Measurements from ENCODE around the gene RPUSD3. TPM values are rescaled to one million over a fixed set of nuclear protein-coding genes. Genes with fewer than 3 reads are reported as not detected.
A peak's percentile ranks its signal among the peaks of the same experiment; 100 is the strongest.

RPUSD3 gene
- total and polyA plus RNA-seq, 9 of the 15 experiments (the other 6 are each of a cell fraction or from before 2014, with no cell fraction given) = 13.8 to 99.0 (median 59.3) TPM

- TF ChIP-seq, protein P1, sequence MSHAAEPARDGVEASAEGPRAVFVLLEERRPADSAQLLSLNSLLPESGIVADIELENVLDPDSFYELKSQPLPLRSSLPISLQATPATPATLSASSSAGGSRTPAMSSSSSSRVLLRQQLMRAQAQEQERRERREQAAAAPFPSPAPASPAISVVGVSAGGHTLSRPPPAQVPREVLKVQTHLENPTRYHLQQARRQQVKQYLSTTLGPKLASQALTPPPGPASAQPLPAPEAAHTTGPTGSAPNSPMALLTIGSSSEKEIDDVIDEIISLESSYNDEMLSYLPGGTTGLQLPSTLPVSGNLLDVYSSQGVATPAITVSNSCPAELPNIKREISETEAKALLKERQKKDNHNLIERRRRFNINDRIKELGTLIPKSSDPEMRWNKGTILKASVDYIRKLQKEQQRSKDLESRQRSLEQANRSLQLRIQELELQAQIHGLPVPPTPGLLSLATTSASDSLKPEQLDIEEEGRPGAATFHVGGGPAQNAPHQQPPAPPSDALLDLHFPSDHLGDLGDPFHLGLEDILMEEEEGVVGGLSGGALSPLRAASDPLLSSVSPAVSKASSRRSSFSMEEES (CRISPR knock-in tag; IDR thresholded peaks at IDR 0.05) = no peak
- TF ChIP-seq ATF1 (CRISPR knock-in tag; IDR thresholded peaks at IDR 0.05) = no peak
- no peak for TF ChIP-seq ATF1 (tag; IDR thresholded peaks at IDR 0.05)
Observed at GRCh38 chr3:9803494-9803893, 40.3 kb downstream of the RPUSD3 start (continued).

DNA sequence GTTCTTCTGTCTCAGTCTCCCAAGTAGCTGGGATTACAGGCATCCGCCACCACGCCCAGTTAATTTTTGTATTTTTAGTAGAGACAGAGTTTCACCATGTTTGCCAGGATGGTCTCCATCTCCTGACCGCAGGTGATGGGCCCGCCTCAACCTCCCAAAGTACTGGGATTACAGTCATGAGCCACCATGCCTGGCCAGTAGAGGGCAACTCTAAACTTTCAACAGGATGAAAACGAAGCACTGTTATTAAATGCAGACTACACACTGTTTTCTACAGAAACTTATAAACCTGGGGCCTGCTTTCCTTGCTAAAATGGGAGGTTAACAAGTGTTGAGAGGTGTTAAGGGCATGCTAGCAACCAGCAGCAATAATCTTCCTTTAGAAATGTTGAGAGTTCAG, 43.3 kb downstream of the RPUSD3 start:
- ATAC-seq (peak; percentile 64), FAIRE-seq (no peak), DNase-seq (ENCODE audit: extremely low read depth in 1 of 4, low spot score in 3 of 4) (no peak)
- ChIA-PET POLR2A (no interaction called here), CTCF (ENCODE audit: low intra/inter-chr PET ratio) (interaction anchor here (0.5 to 0.6 kb wide), 2 partner anchors 56 to 81 kb away, joined by 3 read pairs; no protein-coding TSS in a partner anchor)
- TF ChIP-seq, protein P2, sequence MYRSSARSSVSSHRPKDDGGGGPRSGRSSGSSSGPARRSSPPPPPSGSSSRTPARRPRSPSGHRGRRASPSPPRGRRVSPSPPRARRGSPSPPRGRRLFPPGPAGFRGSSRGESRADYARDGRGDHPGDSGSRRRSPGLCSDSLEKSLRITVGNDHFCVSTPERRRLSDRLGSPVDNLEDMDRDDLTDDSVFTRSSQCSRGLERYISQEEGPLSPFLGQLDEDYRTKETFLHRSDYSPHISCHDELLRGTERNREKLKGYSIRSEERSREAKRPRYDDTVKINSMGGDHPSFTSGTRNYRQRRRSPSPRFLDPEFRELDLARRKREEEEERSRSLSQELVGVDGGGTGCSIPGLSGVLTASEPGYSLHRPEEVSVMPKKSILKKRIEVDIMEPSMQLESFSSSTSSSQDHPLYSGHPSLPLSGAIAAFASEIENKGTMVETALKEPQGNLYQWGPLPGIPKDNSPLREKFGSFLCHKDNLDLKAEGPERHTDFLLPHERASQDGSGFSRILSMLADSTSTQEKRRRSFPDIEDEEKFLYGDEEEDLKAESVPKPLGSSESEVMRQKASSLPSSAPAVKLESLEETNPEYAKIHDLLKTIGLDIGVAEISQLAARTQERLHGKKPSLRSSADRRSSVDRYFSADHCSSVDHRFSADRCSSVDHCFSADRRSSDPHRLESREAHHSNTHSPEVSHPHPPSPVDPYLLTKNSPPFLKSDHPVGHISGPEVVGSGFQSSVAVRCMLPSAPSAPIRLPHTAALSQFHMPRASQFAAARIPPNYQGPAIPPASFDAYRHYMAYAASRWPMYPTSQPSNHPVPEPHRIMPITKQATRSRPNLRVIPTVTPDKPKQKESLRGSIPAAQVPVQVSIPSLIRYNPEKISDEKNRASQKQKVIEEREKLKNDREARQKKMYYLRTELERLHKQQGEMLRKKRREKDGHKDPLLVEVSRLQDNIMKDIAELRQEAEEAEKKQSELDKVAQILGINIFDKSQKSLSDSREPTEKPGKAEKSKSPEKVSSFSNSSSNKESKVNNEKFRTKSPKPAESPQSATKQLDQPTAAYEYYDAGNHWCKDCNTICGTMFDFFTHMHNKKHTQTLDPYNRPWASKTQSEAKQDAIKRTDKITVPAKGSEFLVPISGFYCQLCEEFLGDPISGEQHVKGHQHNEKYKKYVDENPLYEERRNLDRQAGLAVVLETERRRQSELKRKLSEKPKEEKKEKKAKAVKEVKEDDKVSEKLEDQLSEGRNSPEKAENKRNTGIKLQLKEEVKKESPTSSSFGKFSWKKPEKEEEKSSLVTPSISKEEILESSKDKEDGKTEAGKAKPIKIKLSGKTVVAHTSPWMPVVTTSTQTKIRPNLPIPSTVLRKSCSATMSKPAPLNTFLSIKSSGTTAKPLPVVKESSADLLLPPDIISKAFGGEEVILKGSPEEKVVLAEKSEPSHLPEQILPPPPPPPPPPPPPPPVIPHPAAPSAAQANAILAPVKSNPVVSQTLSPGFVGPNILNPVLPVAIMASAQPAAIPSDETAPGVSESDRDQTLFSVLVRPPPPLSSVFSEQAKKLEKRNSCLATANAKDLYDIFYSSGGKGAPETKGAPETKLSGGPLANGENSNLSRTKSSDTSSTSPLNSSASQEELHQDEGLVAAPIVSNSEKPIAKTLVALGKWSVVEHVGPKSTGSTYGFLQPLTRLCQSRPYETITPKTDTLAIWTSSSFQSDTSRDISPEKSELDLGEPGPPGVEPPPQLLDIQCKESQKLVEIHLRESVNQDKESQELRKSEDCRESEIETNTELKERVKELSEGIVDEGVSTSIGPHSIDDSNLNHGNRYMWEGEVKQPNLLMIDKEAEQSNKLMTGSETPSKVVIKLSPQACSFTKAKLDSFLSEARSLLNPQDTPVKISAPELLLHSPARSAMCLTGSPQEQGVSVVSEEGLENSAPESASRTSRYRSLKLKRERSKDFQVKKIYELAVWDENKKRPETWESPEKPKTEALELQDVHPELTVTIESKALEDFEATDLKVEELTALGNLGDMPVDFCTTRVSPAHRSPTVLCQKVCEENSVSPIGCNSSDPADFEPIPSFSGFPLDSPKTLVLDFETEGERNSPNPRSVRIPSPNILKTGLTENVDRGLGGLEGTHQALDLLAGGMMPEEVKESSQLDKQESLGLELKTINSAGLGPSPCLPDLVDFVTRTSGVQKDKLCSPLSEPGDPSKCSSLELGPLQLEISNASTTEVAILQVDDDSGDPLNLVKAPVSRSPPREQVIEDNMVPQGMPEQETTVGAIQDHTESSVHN (IDR thresholded peaks at IDR 0.05; ENCODE audit: borderline replicate concordance in 1 of 2, low read depth in 1 of 2) = no peak
- no peak for TF ChIP-seq CBFB (CRISPR knock-in tag; IDR thresholded peaks at IDR 0.05)
- no peak for TF ChIP-seq ZSCAN29 (IDR thresholded peaks at IDR 0.05)
- TF ChIP-seq CTCF (IDR thresholded peaks at IDR 0.05 in 2 of 3, conservative IDR thresholded peaks at IDR 0.05 in 1 of 3; ENCODE audit: insufficient read depth in 2 of 3, low read depth in 1 of 3, low read length in 3 of 3) = peak in 2 of 3 experiments; percentile 22 to 27; a peak in 3 of 6 replicates
- no peak for TF ChIP-seq RBM17 (IDR thresholded peaks at IDR 0.05; ENCODE audit: borderline replicate concordance, low read depth, low read length)
- TF ChIP-seq BRD9 (IDR thresholded peaks at IDR 0.05; ENCODE audit: low read depth, partially characterized antibody) = no peak
- no peak for TF ChIP-seq ZNF12 (CRISPR knock-in tag; IDR thresholded peaks at IDR 0.05)
- Histone ChIP-seq H3K4me1 (replicated peaks in 1 of 2; ENCODE audit: control insufficient read depth in 2 of 2, insufficient read depth in 2 of 2, low read length in 2 of 2) (no peaks in the 10 kb centered on the region; a peak in 1 of 5 replicates), H3K9me3 (replicated peaks; ENCODE audit: control insufficient read depth, insufficient read depth, low read depth, low read length) (no peaks in the 10 kb centered on the region), H3K79me2 (ENCODE audit: control insufficient read depth, insufficient read depth, low read length) (peaks cover 19% of the 10 kb centered on the region), H4K20me1 (replicated peaks; ENCODE audit: control insufficient read depth, insufficient read depth, low read length) (no peaks in the 10 kb centered on the region), H2AFZ (ENCODE audit: low read depth, low read length) (no peak overlapping the region), H3K36me3 (ENCODE audit: control insufficient read depth, insufficient read depth, low read length) (peaks cover 93% of the 10 kb centered on the region), H3K4me3 (no peak overlapping the region), H3K9me1 (ENCODE audit: control insufficient read depth, insufficient read depth, low read length) (peaks cover 2% of the 10 kb centered on the region), H3K4me2 (ENCODE audit: insufficient read depth, low read length) (no peak overlapping the region), H3K9ac (ENCODE audit: insufficient read depth in 1 of 2, low read depth in 2 of 2, low read length in 2 of 2) (no peak overlapping the region), H3K27me3 (ENCODE audit: control insufficient read depth in 2 of 2, insufficient read depth in 2 of 2, low read length in 2 of 2) (no peaks in the 10 kb centered on the region), H3K27ac (ENCODE audit: extremely low read depth, low read depth, low read length) (no peak overlapping the region)
- BruUV-seq (replicated peaks) = no TSS peak
- 89% methylated on average over 5 of the region's 5 CpGs for WGBS (ENCODE audit: insufficient coverage, low coverage, missing lambda C conversion rate)
- in situ Hi-C loops (cut with MboI) = no loop called here
- intact Hi-C loops (cut with micrococcal nuclease) = no loop called here

Data from K562 (cell line).